HepG2 (cell line): ENCODE measurements around the gene MSI2. TPM values are rescaled to one million over a fixed set of nuclear protein-coding genes. Genes with fewer than 3 reads are reported as not detected.

Source experiments
- ATAC-seq: fragments of 200-7000 bp; cut with Tn5 transposase; 3 replicates; pipeline ENCODE4 v1.9.1; 2020; ENCODE audit warnings: mild to moderate bottlenecking, moderate library complexity
- BruUV-seq: library from RNA; stranded (reverse); fragments of 400-500 nt; replicated peaks from 2 replicates; lab custom pipeline; 2021; lab: Mats Ljungman, UMichigan
- CTCF ChIA-PET: fragments of 300-600 bp; formaldehyde crosslinking; extraction: SDS; loops from one replicate; lab custom pipeline; 2021; ENCODE audit warnings: low total read pairs, inconsistent platforms, low intra/inter-chr PET ratio; lab: Yijun Ruan, JAX
- POLR2A ChIA-PET: fragments of 350-600 bp; sonication (Branson Sonifier 250); formaldehyde crosslinking; loops from one replicate; lab custom pipeline; 2020; ENCODE audit warnings: antibody characterized with exemption, inconsistent platforms; lab: Yijun Ruan, JAX
- DNase-seq: peaks from one replicate; pipeline ENCODE4 v3.0.0-alpha.2; 2015; ENCODE audit warnings: low spot score
- FAIRE-seq: peaks from 3 replicates; lab custom pipeline; 2011; peaks lifted over from hg19 to GRCh38; lab: Jason Lieb, UNC
- H2AFZ ChIP-seq: one replicate; pipeline ENCODE4 v1.6.1; 2011; ENCODE audit warnings: low read length, inconsistent platforms
- H3K27ac ChIP-seq: fragments of 300-600 bp; 3 replicates; pipeline ENCODE4 v1.8.0; 2011; ENCODE audit warnings: mixed run types, mild to moderate bottlenecking, mixed read lengths, low read length, inconsistent platforms; ENCODE audit not compliant: insufficient read depth; ENCODE audit errors: extremely low read length
- H3K27me3 ChIP-seq, 2 experiments: fragments of 200-600 bp in 1 of 2; 2 replicates in 1 of 2; 3 replicates in 1 of 2; pipeline versions ENCODE4 v1.6.0 to v1.8.0; 2011; ENCODE audit warnings: low read length in 2 of 2, mild to moderate bottlenecking in 2 of 2, moderate library complexity in 2 of 2, inconsistent platforms in 1 of 2; ENCODE audit not compliant: insufficient read depth in 2 of 2, control insufficient read depth in 1 of 2
- H3K36me3 ChIP-seq, 2 experiments: fragments of 200-600 bp in 1 of 2; replicated peaks in 1 of 2; 2 replicates in 1 of 2; 3 replicates in 1 of 2; pipeline versions ENCODE4 v1.5.1 to v1.8.0; 2011; ENCODE audit warnings: low read length in 2 of 2, inconsistent platforms in 1 of 2; ENCODE audit not compliant: insufficient read depth in 2 of 2, control insufficient read depth in 1 of 2
- H3K4me1 ChIP-seq: 2 replicates; pipeline ENCODE4 v1.5.1; 2012; ENCODE audit warnings: low read length, inconsistent platforms; ENCODE audit not compliant: insufficient read depth
- H3K4me2 ChIP-seq: 2 replicates; pipeline ENCODE4 v1.6.0; 2011; ENCODE audit warnings: low read depth, low read length, inconsistent platforms
- H3K4me3 ChIP-seq, 3 experiments: fragments of 200-600 bp in 1 of 3; sonication (generic), shearing (Covaris generic) in 1 of 3; replicated peaks in 1 of 3; 2 replicates each; pipeline ENCODE4 v1.5.1; 2011 to 2016; ENCODE audit warnings: low read length in 3 of 3, inconsistent platforms in 2 of 3, low read depth in 2 of 3, mild to moderate bottlenecking in 2 of 3, control low read depth in 1 of 3, mixed read lengths in 1 of 3; ENCODE audit not compliant: insufficient read depth in 1 of 3
- H3K79me2 ChIP-seq: one replicate; pipeline ENCODE4 v1.6.1; 2011; ENCODE audit warnings: low read length, inconsistent platforms; ENCODE audit not compliant: insufficient read depth
- H3K9ac ChIP-seq: 2 replicates; pipeline ENCODE4 v1.6.0; 2011; ENCODE audit warnings: mild to moderate bottlenecking, low read depth, low read length, inconsistent platforms; ENCODE audit not compliant: insufficient read depth
- H3K9me3 ChIP-seq: 2 replicates; pipeline ENCODE4 v1.5.1; 2012; ENCODE audit warnings: mild to moderate bottlenecking, low read length
- H4K20me1 ChIP-seq: 2 replicates; pipeline ENCODE4 v1.6.0; 2011; ENCODE audit warnings: inconsistent platforms, mild to moderate bottlenecking, low read length, moderate library complexity; ENCODE audit not compliant: insufficient read depth
- FOXP1 ChIP-seq, 2 experiments: fragments of 450-650 bp in 1 of 2; IDR thresholded peaks; 2 replicates each; pipeline ENCODE4 v1.6.1; 2017 to 2018; ENCODE audit warnings: antibody characterized with exemption in 1 of 2
- MEIS2 ChIP-seq: sonication (generic); formaldehyde crosslinking; IDR thresholded peaks from 2 replicates; pipeline ENCODE4 v1.9.0; 2021; ENCODE audit warnings: mild to moderate bottlenecking, missing genetic modification reagents
- MIXL1 ChIP-seq: IDR thresholded peaks from 2 replicates; pipeline ENCODE4 v1.6.1; 2016
- NCOA2 ChIP-seq: sonication (generic); formaldehyde crosslinking; IDR thresholded peaks from 2 replicates; pipeline ENCODE4 v1.8.0; 2022; ENCODE audit warnings: inconsistent platforms
- PTBP1 ChIP-seq: fragments of 200-400 bp; formaldehyde crosslinking; IDR thresholded peaks from 2 replicates; pipeline ENCODE4 v1.6.1; 2018; ENCODE audit warnings: low read length, low read depth; ENCODE audit not compliant: poor library complexity, severe bottlenecking
- RBM22 ChIP-seq: fragments of 200-400 bp; formaldehyde crosslinking; optimal IDR thresholded peaks from 2 replicates; pipeline ENCODE3; 2017; ENCODE audit warnings: mild to moderate bottlenecking, low read length, moderate library complexity
- SP2 ChIP-seq: sonication (generic); formaldehyde crosslinking; IDR thresholded peaks from 2 replicates; pipeline ENCODE4 v1.5.1; 2020; ENCODE audit warnings: mild to moderate bottlenecking, missing genetic modification reagents
- TCF12 ChIP-seq, 2 experiments: fragments of 450-650 bp in 1 of 2; sonication (generic) in 1 of 2; formaldehyde crosslinking in 1 of 2; IDR thresholded peaks; 2 replicates each; pipeline versions ENCODE4 v1.6.1 to v1.8.0; 2017 to 2022; ENCODE audit warnings: antibody characterized with exemption in 1 of 2, mild to moderate bottlenecking in 1 of 2, missing genetic modification reagents in 1 of 2, moderate library complexity in 1 of 2
- ZBTB3 ChIP-seq: sonication (generic); formaldehyde crosslinking; IDR thresholded peaks from 2 replicates; pipeline ENCODE4 v1.4.0; 2020; ENCODE audit warnings: low read depth, mild to moderate bottlenecking, moderate library complexity, missing genetic modification reagents, borderline replicate concordance
- ZNF121 ChIP-seq: sonication (generic); formaldehyde crosslinking; IDR thresholded peaks from 2 replicates; pipeline ENCODE4 v1.5.0; 2020; ENCODE audit warnings: mild to moderate bottlenecking, missing genetic modification reagents
- ZNF180 ChIP-seq: sonication (generic); formaldehyde crosslinking; IDR thresholded peaks from 2 replicates; pipeline ENCODE4 v1.4.0; 2020; ENCODE audit warnings: low read depth, missing genetic modification reagents, borderline replicate concordance
- ZNF260 ChIP-seq: sonication (generic); formaldehyde crosslinking; IDR thresholded peaks from 2 replicates; pipeline ENCODE4 v1.4.0; 2020; ENCODE audit warnings: missing genetic modification reagents, low read depth, mild to moderate bottlenecking, borderline replicate concordance
- ZNF557 ChIP-seq: sonication (generic); formaldehyde crosslinking; IDR thresholded peaks from 2 replicates; pipeline ENCODE4 v1.4.0; 2020; ENCODE audit warnings: missing genetic modification reagents
- ZNF576 ChIP-seq: sonication (generic); formaldehyde crosslinking; IDR thresholded peaks from 2 replicates; pipeline ENCODE4 v1.4.0; 2020; ENCODE audit warnings: mild to moderate bottlenecking, missing genetic modification reagents
- ZNF614 ChIP-seq: IDR thresholded peaks from 2 replicates; pipeline ENCODE4 v1.6.1; 2018; ENCODE audit warnings: missing biosample characterization, missing genetic modification reagents, inconsistent platforms, borderline replicate concordance
- ZNF724P ChIP-seq: sonication (generic); formaldehyde crosslinking; IDR thresholded peaks from 2 replicates; pipeline ENCODE4 v1.8.0; 2022; ENCODE audit warnings: missing genetic modification reagents, borderline replicate concordance
- ZNF83 ChIP-seq: sonication (generic); formaldehyde crosslinking; IDR thresholded peaks from 2 replicates; pipeline ENCODE4 v1.4.0; 2020; ENCODE audit warnings: missing genetic modification reagents, mild to moderate bottlenecking, borderline replicate concordance
- WGBS: methylation state at CpG from one replicate; pipeline ENCODE4 v1.1.6; 2017; ENCODE audit warnings: low lambda C conversion rate; 5-methylcytosine and 5-hydroxymethylcytosine counted together
- in situ Hi-C: cut with HindIII; loops from 2 replicates; pipeline ENCODE4 v1.10.0; 2017; ENCODE audit warnings: low pct_unique_long_range_greater_than_20kb; ENCODE audit not compliant: extremely low pct_ligation_motif_present
- intact Hi-C: fragments of 100-400 bp; cut with micrococcal nuclease; formaldehyde crosslinking; loops from one replicate; pipeline ENCODE4 v1.10.0; 2022; ENCODE audit not compliant: unreplicated experiment
- polyA plus RNA-seq, 8 experiments: library from polyadenylated mRNA; depleted of rRNA in 3 of 8; stranded (reverse) in 7 of 8; unstranded in 1 of 8; fragments of >200 nt; fragmentation: Illumina TruSeq in 4 of 8; extraction: Trizol in 4 of 8; gene quantifications; 2 replicates each; pipeline versions ENCODE4 v1.2.1 to v1.2.3, GENCODE V29; 2011 to 2016; ENCODE audit warnings: low read depth in 4 of 8, missing spikeins in 1 of 8, mixed read lengths in 1 of 8; ENCODE audit not compliant: insufficient read depth in 1 of 8
- total RNA-seq, 5 experiments: library from RNA; depleted of rRNA; stranded (reverse); fragments of >200 nt; fragmentation: Illumina TruSeq; extraction: Trizol; gene quantifications; 2 replicates each; pipeline ENCODE4 v1.2.3, GENCODE V29; 2016; ENCODE audit warnings: low read depth in 1 of 5
- TF ChIP-seq, protein P1 (sequence below): sonication (generic); formaldehyde crosslinking; IDR thresholded peaks from 2 replicates; pipeline ENCODE4 v1.5.0; 2020; ENCODE audit warnings: missing genetic modification reagents
- TF ChIP-seq, protein P2 (sequence below): sonication (generic); formaldehyde crosslinking; IDR thresholded peaks from 2 replicates; pipeline ENCODE4 v1.5.0; 2020; ENCODE audit warnings: mild to moderate bottlenecking, missing genetic modification reagents

MSI2 gene
- total and polyA plus RNA-seq, 2 of the 13 experiments (the other 11 are each of a cell fraction or from before 2014, with no cell fraction given), result 77.5 to 78.4 TPM

DNA sequence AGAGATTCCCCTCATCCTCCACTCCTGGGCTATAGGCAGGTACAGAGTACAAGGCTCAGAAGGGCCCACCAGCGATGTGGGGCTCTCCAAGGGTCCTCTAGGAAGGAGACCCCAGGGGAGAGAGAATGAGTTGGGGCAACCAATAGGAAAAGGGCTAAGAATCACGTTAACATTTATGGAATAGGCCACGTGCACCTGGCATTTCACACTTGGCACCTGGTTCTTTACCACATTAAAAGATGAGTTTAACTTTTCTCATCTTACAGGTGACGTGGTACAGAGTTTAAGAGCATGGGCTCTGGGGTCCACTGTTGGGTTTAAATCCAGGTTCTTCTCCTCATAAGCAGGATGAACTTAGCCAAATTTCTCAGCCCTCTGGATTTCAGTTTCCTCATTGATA lies 245.7 kb downstream of the MSI2 start:
- CTCF ChIA-PET, result no interaction called here
- DNase-seq, result no peak
- 98% methylated on average over 4 of the region's 4 CpGs for WGBS

More for the DNA sequence above, 245.7 kb downstream of the MSI2 start:
- no peaks in the 10 kb centered on the region for H3K9me3 ChIP-seq
- H4K20me1 ChIP-seq, result 0 out of 2 replicates have a peak, but pooled peaks cover 4% of the 10 kb centered on the region
- intact Hi-C loops, result no loop called here
- H3K4me1 ChIP-seq, result peaks cover 22% of the 10 kb centered on the region
- no peak for FAIRE-seq
- H2AFZ ChIP-seq, result no peak overlapping the region
- TF ChIP-seq, protein P1, sequence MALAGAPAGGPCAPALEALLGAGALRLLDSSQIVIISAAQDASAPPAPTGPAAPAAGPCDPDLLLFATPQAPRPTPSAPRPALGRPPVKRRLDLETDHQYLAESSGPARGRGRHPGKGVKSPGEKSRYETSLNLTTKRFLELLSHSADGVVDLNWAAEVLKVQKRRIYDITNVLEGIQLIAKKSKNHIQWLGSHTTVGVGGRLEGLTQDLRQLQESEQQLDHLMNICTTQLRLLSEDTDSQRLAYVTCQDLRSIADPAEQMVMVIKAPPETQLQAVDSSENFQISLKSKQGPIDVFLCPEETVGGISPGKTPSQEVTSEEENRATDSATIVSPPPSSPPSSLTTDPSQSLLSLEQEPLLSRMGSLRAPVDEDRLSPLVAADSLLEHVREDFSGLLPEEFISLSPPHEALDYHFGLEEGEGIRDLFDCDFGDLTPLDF (CRISPR knock-in tag), result no peak
- TF ChIP-seq RBM22, result no peak
- no peak for TF ChIP-seq SP2 (CRISPR knock-in tag)
- no peak for TF ChIP-seq ZNF614 (CRISPR knock-in tag)
- TF ChIP-seq MIXL1 (CRISPR knock-in tag), result no peak
- TF ChIP-seq ZBTB3, result no peak
- TF ChIP-seq ZNF576 (CRISPR knock-in tag), result no peak
- TF ChIP-seq, protein P2, sequence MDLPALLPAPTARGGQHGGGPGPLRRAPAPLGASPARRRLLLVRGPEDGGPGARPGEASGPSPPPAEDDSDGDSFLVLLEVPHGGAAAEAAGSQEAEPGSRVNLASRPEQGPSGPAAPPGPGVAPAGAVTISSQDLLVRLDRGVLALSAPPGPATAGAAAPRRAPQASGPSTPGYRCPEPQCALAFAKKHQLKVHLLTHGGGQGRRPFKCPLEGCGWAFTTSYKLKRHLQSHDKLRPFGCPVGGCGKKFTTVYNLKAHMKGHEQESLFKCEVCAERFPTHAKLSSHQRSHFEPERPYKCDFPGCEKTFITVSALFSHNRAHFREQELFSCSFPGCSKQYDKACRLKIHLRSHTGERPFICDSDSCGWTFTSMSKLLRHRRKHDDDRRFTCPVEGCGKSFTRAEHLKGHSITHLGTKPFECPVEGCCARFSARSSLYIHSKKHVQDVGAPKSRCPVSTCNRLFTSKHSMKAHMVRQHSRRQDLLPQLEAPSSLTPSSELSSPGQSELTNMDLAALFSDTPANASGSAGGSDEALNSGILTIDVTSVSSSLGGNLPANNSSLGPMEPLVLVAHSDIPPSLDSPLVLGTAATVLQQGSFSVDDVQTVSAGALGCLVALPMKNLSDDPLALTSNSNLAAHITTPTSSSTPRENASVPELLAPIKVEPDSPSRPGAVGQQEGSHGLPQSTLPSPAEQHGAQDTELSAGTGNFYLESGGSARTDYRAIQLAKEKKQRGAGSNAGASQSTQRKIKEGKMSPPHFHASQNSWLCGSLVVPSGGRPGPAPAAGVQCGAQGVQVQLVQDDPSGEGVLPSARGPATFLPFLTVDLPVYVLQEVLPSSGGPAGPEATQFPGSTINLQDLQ (CRISPR knock-in tag), result no peak
- TF ChIP-seq ZNF180 (CRISPR knock-in tag), result no peak
- TF ChIP-seq MEIS2, result no peak
- TF ChIP-seq TCF12 (IDR thresholded peaks at IDR 0.05), result no peak
- TF ChIP-seq TCF12 (CRISPR knock-in tag; IDR thresholded peaks at IDR 0.05), result no peak
- TF ChIP-seq PTBP1, result no peak
- TF ChIP-seq FOXP1 (IDR thresholded peaks at IDR 0.05), result no peak
- no peak for TF ChIP-seq FOXP1 (CRISPR knock-in tag; IDR thresholded peaks at IDR 0.05)
- TF ChIP-seq NCOA2 (CRISPR knock-in tag), result no peak
- TF ChIP-seq ZNF557, result no peak
- no peak for TF ChIP-seq ZNF83 (CRISPR knock-in tag)
- no peak for TF ChIP-seq ZNF121 (CRISPR knock-in tag)
- no peak for TF ChIP-seq ZNF724P
- TF ChIP-seq ZNF260 (CRISPR knock-in tag), result no peak
- H3K9ac ChIP-seq, result no peak overlapping the region
- ATAC-seq, result no peak
- peaks cover 11% of the 10 kb centered on the region for H3K79me2 ChIP-seq
- no peak overlapping the region for H3K27ac ChIP-seq
- H3K27me3 ChIP-seq, result no peaks in the 10 kb centered on the region
- no TSS peak for BruUV-seq
- no peak overlapping the region for H3K4me2 ChIP-seq
- in situ Hi-C loops, result no loop called here
- POLR2A ChIA-PET, result interaction anchor here (1.6 kb wide), 1 partner anchor 14 kb away, joined by 5 read pairs; no protein-coding TSS in a partner anchor
- no peak overlapping the region for H3K4me3 ChIP-seq
- peaks cover 0 to 5% of the 10 kb centered on the region in 2 experiments; a peak in 3 of 5 replicates for H3K36me3 ChIP-seq
